Stimulated activated CD4-positive, alpha-beta T cell treated with anti-CD3 and anti-CD28 coated beads, TNF-alpha, amount 100 ng/mL, for 48 hours (primary cell): ENCODE measurements around the gene INHBE.
A peak's percentile ranks its signal among the peaks of the same experiment; 100 is the strongest.
"Not testable (repeated sequence)": the region's sequence is repeated elsewhere in the genome, so short reads cannot be mapped to it uniquely, and the experiment has no call there.

Experiments used
- DNase-seq, 3 donors: peaks; one replicate each; pipeline ENCODE4 v3.0.0-alpha.2; 2020; ENCODE audit warnings: low read depth in 3 of 3

The INHBE gene, protein sequence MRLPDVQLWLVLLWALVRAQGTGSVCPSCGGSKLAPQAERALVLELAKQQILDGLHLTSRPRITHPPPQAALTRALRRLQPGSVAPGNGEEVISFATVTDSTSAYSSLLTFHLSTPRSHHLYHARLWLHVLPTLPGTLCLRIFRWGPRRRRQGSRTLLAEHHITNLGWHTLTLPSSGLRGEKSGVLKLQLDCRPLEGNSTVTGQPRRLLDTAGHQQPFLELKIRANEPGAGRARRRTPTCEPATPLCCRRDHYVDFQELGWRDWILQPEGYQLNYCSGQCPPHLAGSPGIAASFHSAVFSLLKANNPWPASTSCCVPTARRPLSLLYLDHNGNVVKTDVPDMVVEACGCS

DNA sequence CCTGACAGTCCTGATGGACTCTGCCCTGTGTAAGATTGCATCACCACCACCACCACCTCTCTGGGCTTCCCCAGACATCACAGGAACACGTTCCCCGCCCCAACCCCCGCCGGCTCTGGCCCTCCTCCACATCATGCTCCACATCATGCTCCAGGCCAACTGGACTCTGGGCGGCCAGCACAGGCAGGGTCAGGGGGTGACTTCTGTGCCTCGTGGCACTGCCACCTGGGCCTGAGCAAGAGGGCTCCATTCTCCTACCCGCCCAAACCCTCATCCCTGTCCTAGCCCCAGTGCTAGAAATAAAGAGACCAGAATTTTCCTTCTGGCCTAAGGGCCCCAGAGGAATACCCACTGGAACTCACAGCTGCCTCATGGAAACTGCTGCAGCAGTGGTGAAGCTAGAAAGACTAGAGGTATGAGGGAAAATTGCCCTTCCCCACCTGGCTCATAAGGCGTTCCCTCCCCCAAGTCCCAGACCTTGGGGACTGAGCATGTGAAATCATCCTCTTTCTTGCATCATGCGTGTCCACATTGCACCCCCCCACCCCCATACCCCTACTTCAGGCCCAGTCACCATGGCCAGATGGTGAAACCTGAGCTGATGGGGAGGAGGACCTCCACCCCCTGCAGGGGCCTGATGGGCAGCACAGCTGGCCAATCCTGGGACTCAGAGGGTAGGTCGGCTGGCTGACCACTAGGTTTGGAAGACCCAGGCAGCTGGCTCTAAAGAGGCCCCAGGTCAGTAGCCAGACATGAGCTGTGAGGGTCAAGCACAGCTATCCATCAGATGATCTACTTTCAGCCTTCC is at the start of gene INHBE:
INHBE (plus strand) TSS at position 742 of the 808 bp plus-strand sequence. CDS start 230 bp downstream, outside the sequence.
- DNase-seq = no peak

GRCh38 chr12:57410534-57410933 is 44.6 kb upstream of the INHBE start:
- no peak for DNase-seq

DNA sequence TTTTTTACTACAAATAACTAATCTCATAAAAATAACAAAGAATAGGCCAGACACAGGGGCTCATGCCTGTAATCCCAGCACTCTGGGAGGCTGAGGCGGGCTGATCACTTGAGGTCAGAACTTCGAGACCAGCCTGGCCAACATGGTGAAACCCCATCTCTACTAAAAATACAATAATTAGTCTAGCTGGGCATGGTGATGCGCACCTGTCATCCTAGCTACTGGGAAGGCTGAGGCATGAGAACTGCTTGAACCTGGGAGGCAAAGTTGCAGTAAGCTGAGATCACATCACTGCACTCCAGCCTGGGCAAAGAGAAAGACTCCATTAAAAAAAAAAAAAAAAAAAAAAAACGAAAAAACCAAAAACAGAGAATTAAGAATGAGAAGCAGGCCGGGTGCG is 40.9 kb upstream of the INHBE start:
- DNase-seq = not testable (repeated sequence)

DNA sequence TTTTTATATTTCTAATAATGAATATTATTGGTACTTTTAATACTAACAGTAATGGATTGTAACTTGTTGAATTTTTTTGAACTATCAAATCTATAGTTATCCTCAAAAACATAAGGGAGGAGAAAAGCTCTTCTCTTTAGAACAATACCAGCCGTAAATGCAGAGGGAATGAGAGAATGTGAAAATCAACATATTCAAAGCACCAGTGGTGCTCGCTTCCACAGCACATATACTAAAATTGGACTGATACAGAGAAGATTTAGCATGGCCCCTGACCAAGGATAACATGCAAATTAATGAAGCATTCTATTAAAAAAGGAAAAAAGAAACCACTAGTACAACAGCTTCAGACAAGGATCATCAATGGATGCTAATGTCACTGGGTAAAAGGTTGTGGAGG is 40.0 kb upstream of the INHBE start:
- DNase-seq = no peak

GRCh38 chr12:57416039-57416996 is 38.8 kb upstream of the INHBE start:
- no peak for DNase-seq

- no peak for DNase-seq
These were observed 36.9 kb upstream of the INHBE start for GRCh38 chr12:57418255-57418654.

DNA sequence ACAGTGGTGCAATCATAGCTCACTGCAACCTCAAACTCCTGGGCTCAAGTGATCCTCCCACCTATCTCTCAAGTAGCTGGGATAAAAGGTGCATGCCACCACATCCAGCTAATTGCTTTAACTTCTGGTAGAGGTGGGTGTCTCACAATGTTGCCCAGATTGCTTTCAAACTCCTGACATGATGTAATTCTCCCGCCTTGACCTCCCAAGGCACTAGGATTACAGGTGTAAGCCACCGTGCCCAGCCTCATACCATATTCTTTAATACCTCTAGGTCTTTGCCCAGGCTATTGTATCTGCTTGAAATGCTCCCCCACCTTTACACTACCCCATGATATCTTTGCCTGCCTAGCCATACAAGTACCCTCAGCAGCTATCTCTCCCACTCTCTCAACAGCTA is 35.6 kb upstream of the INHBE start:
- no peak for DNase-seq

- DNase-seq = no peak
These were observed 34.6 kb upstream of the INHBE start for GRCh38 chr12:57420482-57420881.

DNA sequence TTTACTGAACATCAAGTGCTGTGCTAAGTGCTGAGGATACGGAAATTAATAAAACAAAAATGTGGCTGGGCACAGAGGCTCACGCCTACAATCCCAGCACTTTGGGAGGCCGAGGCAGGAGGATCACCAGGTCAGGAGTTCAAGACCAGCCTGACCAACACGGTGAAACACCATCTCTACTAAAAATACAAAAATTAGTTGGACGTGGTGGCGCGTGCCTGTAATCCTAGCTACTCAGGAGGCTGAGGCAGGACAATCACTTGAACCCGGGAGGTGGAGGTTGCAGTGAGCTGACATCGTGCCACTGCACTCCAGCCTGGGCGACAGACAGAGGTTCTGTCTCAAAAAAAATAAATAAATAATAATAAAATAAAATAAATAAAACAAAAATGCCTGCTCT is 28.2 kb upstream of the INHBE start:
- not testable (repeated sequence) for DNase-seq

GRCh38 chr12:57428965-57429364 is 26.1 kb upstream of the INHBE start:
- no peak for DNase-seq

DNA sequence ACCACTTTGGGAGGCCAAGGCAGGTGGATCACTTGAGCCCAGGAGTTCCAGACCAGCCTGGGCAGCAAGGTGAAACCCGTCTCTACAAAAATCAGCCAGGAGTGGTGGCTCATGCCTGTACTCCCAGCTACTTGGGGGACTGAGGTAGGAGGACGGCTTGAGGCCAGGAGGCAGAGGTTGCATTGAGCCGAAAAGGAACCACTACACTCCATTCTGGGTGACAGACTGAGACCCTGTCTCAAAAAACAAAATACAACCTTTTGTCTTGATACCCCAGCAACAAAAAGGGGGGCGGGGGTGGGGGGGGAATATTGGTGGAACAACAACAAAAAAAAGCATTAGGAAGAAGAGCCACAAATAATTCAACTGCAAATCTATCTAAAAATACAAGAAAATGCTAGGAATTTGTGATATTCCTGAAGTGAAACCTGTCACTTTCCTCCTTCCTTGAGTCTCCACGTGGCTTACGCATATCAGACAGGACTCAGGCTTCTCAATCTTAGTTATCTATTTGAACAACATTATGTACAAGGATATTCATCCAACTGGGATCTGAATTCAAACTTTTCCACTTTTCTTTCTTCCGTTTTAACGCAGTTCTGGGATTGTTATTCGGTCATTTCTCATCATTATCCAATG is 25.5 kb upstream of the INHBE start:
- no peak for DNase-seq

GRCh38 chr12:57430112-57430930 is 24.8 kb upstream of the INHBE start:
- DNase-seq = peak in 2 of 3 donors; percentile 20 to 44

DNA sequence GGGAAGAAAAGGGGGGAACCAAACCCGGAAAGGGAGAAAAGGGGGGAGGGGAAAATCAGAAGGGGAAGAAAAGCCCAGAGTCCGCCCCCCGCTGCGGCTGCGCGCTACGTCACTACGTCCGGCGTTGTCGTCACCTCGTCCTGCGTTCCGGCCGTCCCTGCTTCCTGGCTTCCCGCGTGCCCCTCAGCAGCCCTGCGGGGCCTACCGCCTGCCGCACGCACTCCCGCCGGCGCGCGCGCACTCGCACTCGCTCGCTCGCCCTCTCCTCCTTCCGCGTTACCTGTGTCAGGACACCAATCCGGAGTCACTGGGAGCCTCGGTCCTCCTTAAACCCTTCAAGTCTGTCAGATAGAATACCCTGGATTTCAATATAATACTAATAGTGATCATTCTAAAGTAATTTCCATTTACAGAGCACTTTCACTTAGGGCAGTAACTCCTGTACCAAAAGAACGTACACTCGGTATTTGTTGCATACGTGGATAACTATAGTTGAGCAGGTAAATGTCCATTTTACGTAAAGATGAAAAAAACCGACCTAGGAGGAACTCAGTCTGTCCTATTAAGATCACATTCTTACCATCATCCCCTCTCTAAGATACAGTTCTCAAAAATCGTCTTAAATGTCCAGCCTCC is 24.1 kb upstream of the INHBE start, which contains the start of gene R3HDM2:
R3HDM2 (minus strand) TSS at position 113 of the 636 bp plus-strand sequence. CDS start 120,615 bp downstream, outside the sequence.
- DNase-seq = peak; percentile 92 to 93 (median 92)

DNA sequence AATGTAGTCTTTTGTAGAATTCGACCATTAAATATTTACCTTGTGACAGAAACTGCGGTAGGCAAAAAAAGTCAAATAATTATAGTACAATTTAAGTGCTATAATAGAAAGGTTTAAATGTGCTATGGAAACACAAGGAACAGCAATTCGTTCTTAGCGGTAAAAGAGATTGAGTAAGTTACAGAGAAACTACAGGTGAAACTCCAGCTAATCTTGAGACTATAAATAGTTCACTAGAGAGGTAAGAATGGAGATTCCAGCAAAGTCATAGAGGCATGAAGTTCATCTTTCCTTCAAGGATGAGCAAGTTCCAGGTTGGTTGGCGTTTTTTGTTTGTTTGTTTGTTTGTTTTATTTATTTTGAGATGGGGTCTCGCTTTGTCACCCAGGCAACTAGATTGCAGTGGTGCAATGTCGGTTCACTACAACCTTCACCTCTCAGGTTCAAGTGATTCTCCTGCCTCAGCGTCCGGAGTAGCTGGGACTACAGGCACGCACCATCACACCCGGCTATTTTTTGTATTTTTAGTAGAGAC is 23.4 kb upstream of the INHBE start:
- no peak for DNase-seq

DNA sequence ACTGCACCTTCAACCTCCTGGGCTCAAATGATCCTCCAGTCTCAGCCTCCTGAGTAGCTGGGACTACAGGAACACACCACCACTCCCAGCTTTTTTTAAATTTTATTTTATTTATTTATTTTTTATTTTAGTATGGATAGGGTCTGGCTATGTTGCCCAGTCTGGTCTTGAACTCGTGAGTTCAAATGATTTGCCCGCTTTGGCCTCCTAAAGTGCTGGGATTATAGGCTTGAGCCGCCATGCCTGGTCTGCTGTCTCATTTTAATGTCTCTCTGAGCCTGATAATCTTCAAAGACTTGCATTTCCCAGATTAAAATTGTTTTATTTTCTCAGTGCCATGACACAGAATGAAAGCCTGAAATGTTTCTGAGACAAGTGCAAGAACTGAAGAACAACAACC is 21.7 kb upstream of the INHBE start:
- no peak for DNase-seq

GRCh38 chr12:57434517-57435223 is 20.4 kb upstream of the INHBE start, which contains the start of gene INHBC:
Gene INHBC (plus strand): TSS chr12:57434784. CDS start chr12:57434887, 103 bp downstream.
- no peak for DNase-seq

- DNase-seq = no peak
These were observed 19.8 kb upstream of the INHBE start for GRCh38 chr12:57435293-57435692.

- DNase-seq = no peak
These were observed 16.7 kb upstream of the INHBE start for GRCh38 chr12:57438400-57438799.

DNA sequence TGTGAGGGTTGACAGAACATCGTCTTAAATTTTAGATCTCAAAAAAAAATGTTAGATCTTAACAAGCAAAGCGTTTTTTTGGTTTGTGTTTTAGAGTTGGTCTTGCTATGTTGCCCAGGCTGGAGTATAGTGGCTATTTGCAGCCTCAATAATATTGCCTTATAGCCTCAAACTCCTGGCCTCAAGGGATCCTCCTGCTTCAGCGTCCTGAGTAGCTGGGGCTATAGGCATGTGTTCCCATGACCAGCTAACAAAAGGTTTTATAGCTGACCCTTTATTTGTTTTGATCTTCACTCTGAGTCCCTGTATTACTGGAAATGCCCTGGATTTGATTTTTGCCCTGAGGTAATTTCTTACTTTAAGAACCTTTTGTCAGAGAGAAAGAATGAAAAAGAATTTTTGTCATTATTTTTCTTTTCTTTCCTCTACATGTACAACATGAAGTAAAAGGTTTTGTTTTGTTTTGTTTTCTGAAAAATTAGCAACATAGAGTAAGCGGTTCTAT is 15.3 kb upstream of the INHBE start:
- DNase-seq = no peak
